SU-DHL-6 (cell line): ENCODE results near the gene DNASE2B.

Experiments used
- H2AFZ ChIP-seq: fragments of 200-600 bp; sonication (generic); 2 replicates; pipeline ENCODE4 v1.6.1; 2014; ENCODE audit warnings: low read depth, mild to moderate bottlenecking, moderate library complexity, mixed read lengths, antibody characterized with exemption, low read length; ENCODE audit not compliant: severe bottlenecking
- H3F3A ChIP-seq: fragments of 200-600 bp; shearing (Covaris generic); 2 replicates; pipeline ENCODE4 v1.6.0; 2016; ENCODE audit warnings: antibody characterized with exemption, mild to moderate bottlenecking; ENCODE audit not compliant: insufficient read depth
- H3K27ac ChIP-seq: fragments of 200-600 bp; sonication (generic); 2 replicates; pipeline ENCODE4 v1.5.1; 2016; ENCODE audit warnings: low read depth, mild to moderate bottlenecking, low read length, moderate library complexity, mixed read lengths
- H3K27me3 ChIP-seq: fragments of 200-600 bp; sonication (generic), shearing (Covaris generic); 2 replicates; pipeline ENCODE4 v1.6.0; 2014; ENCODE audit warnings: mild to moderate bottlenecking, low read length
- H3K36me3 ChIP-seq: fragments of 200-600 bp; sonication (generic); 2 replicates; pipeline ENCODE4 v1.6.1; 2014; ENCODE audit warnings: mild to moderate bottlenecking, low read length, mixed read lengths
- H3K4me2 ChIP-seq: fragments of 300-600, 200-600 bp; shearing (Covaris generic), sonication (generic); 2 replicates; pipeline ENCODE4 v1.6.0; 2014; ENCODE audit warnings: low read length, low read depth, mild to moderate bottlenecking; ENCODE audit not compliant: poor library complexity, severe bottlenecking
- H3K4me3 ChIP-seq: fragments of 200-600 bp; sonication (generic); 2 replicates; pipeline ENCODE4 v1.5.1; 2014; ENCODE audit warnings: antibody characterized with exemption, low read length, mild to moderate bottlenecking, mixed read lengths; ENCODE audit not compliant: insufficient read depth, poor library complexity, severe bottlenecking
- H3K79me2 ChIP-seq: fragments of 200-600 bp; sonication (generic); 2 replicates; pipeline ENCODE4 v1.6.1; 2014; ENCODE audit warnings: mild to moderate bottlenecking, low read length, moderate library complexity; ENCODE audit not compliant: insufficient read depth
- H3K9ac ChIP-seq: fragments of 200-600 bp; sonication (generic); 2 replicates; pipeline ENCODE4 v1.7.0; 2014; ENCODE audit warnings: mild to moderate bottlenecking, low read length
- H3K9me2 ChIP-seq: fragments of 200-600 bp; sonication (generic); replicated peaks from 2 replicates; pipeline ENCODE4 v1.6.1; 2014; ENCODE audit warnings: low read length; ENCODE audit not compliant: insufficient read depth
- H3K9me3 ChIP-seq: fragments of 200-600 bp; sonication (generic); 2 replicates; pipeline ENCODE4 v1.6.1; 2014; ENCODE audit warnings: low read length, mixed read lengths; ENCODE audit not compliant: insufficient read depth
- H4K20me1 ChIP-seq: fragments of 200-600 bp; sonication (generic); 2 replicates; pipeline ENCODE4 v1.6.1; 2014; ENCODE audit warnings: low read depth, mild to moderate bottlenecking, antibody characterized with exemption, low read length, moderate library complexity, mixed read lengths
- CTCF ChIP-seq: fragments of 200-600 bp; sonication (generic); IDR thresholded peaks from one replicate; pipeline ENCODE4 v1.5.1; 2017; ENCODE audit warnings: antibody characterized with exemption, mild to moderate bottlenecking, low read length, moderate library complexity; ENCODE audit not compliant: insufficient read depth, poor library complexity, severe bottlenecking
- EZH2phosphoT487 ChIP-seq: fragments of 200-600 bp; sonication (generic), shearing (Covaris generic); conservative IDR thresholded peaks from 2 replicates; pipeline ENCODE4 v1.6.1; 2018; ENCODE audit warnings: mild to moderate bottlenecking, antibody characterized with exemption, low read length, moderate library complexity, mixed read lengths

Gene DNASE2B

GRCh38 chr1:84422909-84423308 lies 24.6 kb downstream of the DNASE2B start:
- Histone ChIP-seq H3K27ac (no peak overlapping the region), H3K4me2 (no peak overlapping the region), H3F3A (no peaks in the 10 kb centered on the region), H3K27me3 (no peaks in the 10 kb centered on the region), H3K9ac (no peak overlapping the region), H3K36me3 (no peaks in the 10 kb centered on the region), H3K4me3 (no peak overlapping the region), H3K9me3 (no peaks in the 10 kb centered on the region), H3K9me2 (no peaks in the 10 kb centered on the region), H3K79me2 (no peaks in the 10 kb centered on the region), H4K20me1 (no peaks in the 10 kb centered on the region), H2AFZ (no peak overlapping the region)
- TF ChIP-seq CTCF (no peak), EZH2phosphoT487 (no peak)

GRCh38 chr1:84424513-84425149 lies 26.3 kb downstream of the DNASE2B start:
- Histone ChIP-seq H3K9me3 (no peaks in the 10 kb centered on the region), H3K4me2 (no peak overlapping the region), H4K20me1 (no peaks in the 10 kb centered on the region), H2AFZ (no peak overlapping the region), H3K9ac (no peak overlapping the region), H3K36me3 (no peaks in the 10 kb centered on the region), H3K27me3 (no peaks in the 10 kb centered on the region), H3K9me2 (no peaks in the 10 kb centered on the region), H3K79me2 (no peaks in the 10 kb centered on the region), H3K27ac (no peak overlapping the region), H3K4me3 (no peak overlapping the region), H3F3A (no peaks in the 10 kb centered on the region)
- TF ChIP-seq CTCF (no peak), EZH2phosphoT487 (no peak)

- H3K9me2 ChIP-seq = no peaks in the 10 kb centered on the region
- H3K9ac ChIP-seq = no peak overlapping the region
- TF ChIP-seq EZH2phosphoT487 = no peak
- no peak for TF ChIP-seq CTCF
- H3K4me3 ChIP-seq = no peak overlapping the region
- H3K79me2 ChIP-seq = no peaks in the 10 kb centered on the region
- H3K36me3 ChIP-seq = no peaks in the 10 kb centered on the region
- no peak overlapping the region for H2AFZ ChIP-seq
- H3K27me3 ChIP-seq = no peaks in the 10 kb centered on the region
- H4K20me1 ChIP-seq = no peaks in the 10 kb centered on the region
- no peaks in the 10 kb centered on the region for H3K9me3 ChIP-seq
- H3K4me2 ChIP-seq = no peak overlapping the region
- H3F3A ChIP-seq = no peaks in the 10 kb centered on the region
- no peak overlapping the region for H3K27ac ChIP-seq
Measured at GRCh38 chr1:84425150-84425896, 27.0 kb downstream of the DNASE2B start.
